HUES48 (cell line): ENCODE measurements around the gene IL1RAP.

Experiments
- H3K27ac ChIP-seq: one replicate; pipeline ENCODE4 v1.7.0; 2013; ENCODE audit warnings: low read depth, low read length, inconsistent platforms
- H3K27me3 ChIP-seq: 2 replicates; pipeline ENCODE4 v1.6.1; 2013; ENCODE audit warnings: mild to moderate bottlenecking, low read length; ENCODE audit not compliant: control insufficient read depth, insufficient read depth
- H3K36me3 ChIP-seq: 2 replicates; pipeline ENCODE4 v1.6.1; 2013; ENCODE audit warnings: low read length; ENCODE audit not compliant: control insufficient read depth, insufficient read depth
- H3K4me1 ChIP-seq: 2 replicates; pipeline ENCODE4 v1.6.1; 2013; ENCODE audit warnings: mild to moderate bottlenecking, low read length; ENCODE audit not compliant: control insufficient read depth, insufficient read depth
- H3K4me3 ChIP-seq: 2 replicates; pipeline ENCODE4 v1.5.1; 2013; ENCODE audit warnings: mild to moderate bottlenecking, low read depth, low read length
- H3K9ac ChIP-seq: 2 replicates; pipeline ENCODE4 v1.6.1; 2013; ENCODE audit warnings: mild to moderate bottlenecking, low read depth, low read length, moderate library complexity
- H3K9me3 ChIP-seq: 2 replicates; pipeline ENCODE4 v1.6.1; 2013; ENCODE audit warnings: low read length; ENCODE audit not compliant: control insufficient read depth, insufficient read depth

IL1RAP gene

DNA sequence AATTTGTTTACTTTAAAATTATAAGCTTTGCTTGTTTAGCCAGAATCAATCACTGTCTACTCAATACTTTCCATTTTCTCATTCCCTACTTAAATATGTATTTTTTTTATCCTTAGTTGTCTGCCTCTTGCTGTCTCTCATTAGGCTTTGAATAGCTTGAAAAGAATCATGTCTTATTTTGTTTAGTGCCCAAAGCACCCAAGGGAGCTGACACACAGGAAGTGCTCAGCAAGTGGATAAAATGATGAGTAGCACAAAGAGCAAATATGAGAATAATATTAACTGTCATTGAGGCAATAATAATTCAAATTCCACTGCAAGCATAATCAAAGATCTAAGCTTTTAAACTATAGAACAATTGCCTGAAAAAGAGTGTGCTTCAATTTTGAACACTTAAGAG, 19.0 kb upstream of the IL1RAP start:
- Histone ChIP-seq H3K4me1 (0 out of 2 replicates have a peak, but pooled peaks cover 4% of the 10 kb centered on the region), H3K4me3 (no peak overlapping the region), H3K27me3 (no peaks in the 10 kb centered on the region), H3K36me3 (no peaks in the 10 kb centered on the region), H3K9ac (no peak overlapping the region), H3K27ac (no peak overlapping the region), H3K9me3 (no peaks in the 10 kb centered on the region)

DNA sequence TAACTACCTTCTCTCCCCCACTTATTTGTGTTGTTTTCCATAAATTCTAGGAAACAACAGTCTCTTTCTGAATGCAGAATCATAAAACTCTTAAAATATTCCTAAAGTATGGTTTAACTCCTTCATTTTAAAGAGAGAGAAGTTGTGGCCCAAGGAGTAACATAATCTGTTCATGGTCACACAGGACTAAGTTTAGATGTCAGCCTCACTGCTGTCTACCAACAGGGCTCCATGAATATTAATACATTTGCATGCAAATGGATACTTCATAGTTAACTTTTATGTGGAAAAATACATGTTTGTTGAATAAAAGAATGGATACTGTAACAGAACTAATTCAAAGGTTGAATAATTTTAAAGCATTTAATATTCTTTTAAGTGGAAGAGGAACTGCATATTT, 18.5 kb upstream of the IL1RAP start:
- Histone ChIP-seq H3K36me3 (no peaks in the 10 kb centered on the region), H3K4me1 (0 out of 2 replicates have a peak, but pooled peaks cover 4% of the 10 kb centered on the region), H3K9ac (no peak overlapping the region), H3K27me3 (no peaks in the 10 kb centered on the region), H3K27ac (no peak overlapping the region), H3K4me3 (no peak overlapping the region), H3K9me3 (no peaks in the 10 kb centered on the region)

GRCh38 chr3:190495796-190496195, 18.1 kb upstream of the IL1RAP start:
- H3K4me3 ChIP-seq, result no peak overlapping the region
- no peak overlapping the region for H3K9ac ChIP-seq
- H3K4me1 ChIP-seq, result 0 out of 2 replicates have a peak, but pooled peaks cover 4% of the 10 kb centered on the region
- no peak overlapping the region for H3K27ac ChIP-seq
- H3K27me3 ChIP-seq, result no peaks in the 10 kb centered on the region
- H3K36me3 ChIP-seq, result no peaks in the 10 kb centered on the region
- no peaks in the 10 kb centered on the region for H3K9me3 ChIP-seq

GRCh38 chr3:190496859-190497258, 17.0 kb upstream of the IL1RAP start:
- Histone ChIP-seq H3K27me3 (no peaks in the 10 kb centered on the region), H3K36me3 (no peaks in the 10 kb centered on the region), H3K4me1 (0 out of 2 replicates have a peak, but pooled peaks cover 4% of the 10 kb centered on the region), H3K9ac (no peak overlapping the region), H3K27ac (no peak overlapping the region), H3K9me3 (no peaks in the 10 kb centered on the region), H3K4me3 (no peak overlapping the region)

GRCh38 chr3:190497811-190498210, 16.1 kb upstream of the IL1RAP start:
- Histone ChIP-seq H3K9me3 (no peaks in the 10 kb centered on the region), H3K27ac (no peak overlapping the region), H3K4me3 (no peak overlapping the region), H3K9ac (no peak overlapping the region), H3K27me3 (no peaks in the 10 kb centered on the region), H3K4me1 (no peaks in the 10 kb centered on the region), H3K36me3 (no peaks in the 10 kb centered on the region)

DNA sequence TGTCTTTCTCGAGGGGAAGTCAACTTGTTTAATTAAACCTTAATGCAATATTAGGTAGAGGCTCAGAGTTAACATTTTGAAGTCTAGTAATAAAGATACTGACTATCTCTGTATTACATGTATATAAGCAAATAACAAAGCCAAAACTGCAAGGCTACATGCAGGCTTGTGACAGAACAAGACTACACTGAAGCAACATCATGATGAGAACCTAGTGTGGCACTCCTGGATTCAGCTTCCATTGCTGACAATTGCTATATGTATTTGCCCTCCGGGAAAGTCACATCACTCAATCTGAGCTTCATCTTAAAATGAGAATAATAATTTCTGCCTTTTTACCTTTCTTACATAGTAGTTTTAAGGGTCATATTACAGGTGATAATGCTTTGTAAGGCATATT, 15.6 kb upstream of the IL1RAP start:
- Histone ChIP-seq H3K9ac (no peak overlapping the region), H3K27me3 (no peaks in the 10 kb centered on the region), H3K4me1 (no peaks in the 10 kb centered on the region), H3K27ac (no peak overlapping the region), H3K4me3 (no peak overlapping the region), H3K36me3 (no peaks in the 10 kb centered on the region), H3K9me3 (no peaks in the 10 kb centered on the region)

DNA sequence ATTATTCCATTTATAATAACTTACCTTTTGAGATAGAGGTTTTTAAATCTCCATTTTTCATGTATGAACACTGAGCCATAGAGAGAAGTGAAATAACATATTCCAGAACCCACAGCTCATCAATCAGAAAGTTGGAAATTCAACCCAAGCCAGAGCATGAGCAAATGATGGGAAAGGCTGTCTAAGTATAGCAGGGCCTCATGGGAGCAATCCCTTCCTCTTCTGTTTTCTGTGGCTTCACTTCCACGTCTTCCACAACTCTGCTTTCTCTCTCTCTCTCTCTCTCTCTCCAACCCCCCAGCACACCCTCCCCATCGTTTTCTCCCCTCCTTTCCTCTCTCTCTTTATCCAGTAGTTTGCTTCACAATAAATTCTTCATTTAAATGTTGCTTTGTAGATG, 14.8 kb upstream of the IL1RAP start:
- no peaks in the 10 kb centered on the region for H3K9me3 ChIP-seq
- H3K4me1 ChIP-seq, result no peaks in the 10 kb centered on the region
- H3K4me3 ChIP-seq, result no peak overlapping the region
- no peak overlapping the region for H3K27ac ChIP-seq
- no peaks in the 10 kb centered on the region for H3K27me3 ChIP-seq
- no peaks in the 10 kb centered on the region for H3K36me3 ChIP-seq
- no peak overlapping the region for H3K9ac ChIP-seq

GRCh38 chr3:190502946-190503345, 10.9 kb upstream of the IL1RAP start:
- no peaks in the 10 kb centered on the region for H3K36me3 ChIP-seq
- H3K27me3 ChIP-seq, result no peaks in the 10 kb centered on the region
- no peak overlapping the region for H3K27ac ChIP-seq
- no peak overlapping the region for H3K9ac ChIP-seq
- no peaks in the 10 kb centered on the region for H3K9me3 ChIP-seq
- no peaks in the 10 kb centered on the region for H3K4me1 ChIP-seq
- H3K4me3 ChIP-seq, result no peak overlapping the region

GRCh38 chr3:190504354-190505125, 9.3 kb upstream of the IL1RAP start:
- Histone ChIP-seq H3K4me1 (no peaks in the 10 kb centered on the region), H3K36me3 (no peaks in the 10 kb centered on the region), H3K27me3 (no peaks in the 10 kb centered on the region), H3K4me3 (no peak overlapping the region), H3K27ac (no peak overlapping the region), H3K9ac (no peak overlapping the region), H3K9me3 (no peaks in the 10 kb centered on the region)

- Histone ChIP-seq H3K36me3 (no peaks in the 10 kb centered on the region), H3K9ac (no peak overlapping the region), H3K4me3 (no peak overlapping the region), H3K27ac (no peak overlapping the region), H3K9me3 (no peaks in the 10 kb centered on the region), H3K27me3 (no peaks in the 10 kb centered on the region), H3K4me1 (no peaks in the 10 kb centered on the region)
These were observed 8.4 kb upstream of the IL1RAP start for GRCh38 chr3:190505381-190506003.

- Histone ChIP-seq H3K4me3 (no peak overlapping the region), H3K9me3 (no peaks in the 10 kb centered on the region), H3K27ac (no peak overlapping the region), H3K9ac (no peak overlapping the region), H3K4me1 (no peaks in the 10 kb centered on the region), H3K36me3 (no peaks in the 10 kb centered on the region), H3K27me3 (peaks cover 6% of the 10 kb centered on the region)
These were observed 7.6 kb upstream of the IL1RAP start for GRCh38 chr3:190506271-190506670.
